Measurements from ENCODE around the gene IRAG1. TPM values are rescaled to one million over a fixed set of nuclear protein-coding genes. Genes with fewer than 3 reads are reported as not detected.

Gene IRAG1
- total and polyA plus RNA-seq, 2 of the 13 experiments (the other 11 are each of a cell fraction or from before 2014, with no cell fraction given) = 0.13 to 0.20 TPM

GRCh38 chr11:10680956-10681487 lies 12.5 kb downstream of the IRAG1 start:
- FAIRE-seq = no peak
- TF ChIP-seq NFE2L1 (CRISPR knock-in tag; IDR thresholded peaks at IDR 0.05; ENCODE audit: borderline replicate concordance) (no peak), TFDP1 (CRISPR knock-in tag; IDR thresholded peaks at IDR 0.05; ENCODE audit: borderline replicate concordance) (no peak), ZNF274 (CRISPR knock-in tag; IDR thresholded peaks at IDR 0.05) (no peak), RORA (CRISPR knock-in tag; IDR thresholded peaks at IDR 0.05) (no peak), NFKBIZ (CRISPR knock-in tag; IDR thresholded peaks at IDR 0.05) (no peak), ADNP (CRISPR knock-in tag; IDR thresholded peaks at IDR 0.05) (no peak), ZFY (CRISPR knock-in tag; IDR thresholded peaks at IDR 0.05) (no peak), CTCF (CRISPR knock-in tag; IDR thresholded peaks at IDR 0.05) (no peak), ZNF530 (CRISPR knock-in tag; IDR thresholded peaks at IDR 0.05; ENCODE audit: low read depth) (no peak), ZSCAN30 (CRISPR knock-in tag; IDR thresholded peaks at IDR 0.05) (no peak), EP300 (IDR thresholded peaks at IDR 0.05; ENCODE audit: low read depth in 2 of 2, low read length in 2 of 2) (no peak), EP300 (CRISPR knock-in tag; IDR thresholded peaks at IDR 0.05; ENCODE audit: borderline replicate concordance) (no peak), SP4 (CRISPR knock-in tag; IDR thresholded peaks at IDR 0.05) (no peak), TIGD3 (CRISPR knock-in tag; IDR thresholded peaks at IDR 0.05; ENCODE audit: borderline replicate concordance) (no peak)
- TF ChIP-seq, protein P1, sequence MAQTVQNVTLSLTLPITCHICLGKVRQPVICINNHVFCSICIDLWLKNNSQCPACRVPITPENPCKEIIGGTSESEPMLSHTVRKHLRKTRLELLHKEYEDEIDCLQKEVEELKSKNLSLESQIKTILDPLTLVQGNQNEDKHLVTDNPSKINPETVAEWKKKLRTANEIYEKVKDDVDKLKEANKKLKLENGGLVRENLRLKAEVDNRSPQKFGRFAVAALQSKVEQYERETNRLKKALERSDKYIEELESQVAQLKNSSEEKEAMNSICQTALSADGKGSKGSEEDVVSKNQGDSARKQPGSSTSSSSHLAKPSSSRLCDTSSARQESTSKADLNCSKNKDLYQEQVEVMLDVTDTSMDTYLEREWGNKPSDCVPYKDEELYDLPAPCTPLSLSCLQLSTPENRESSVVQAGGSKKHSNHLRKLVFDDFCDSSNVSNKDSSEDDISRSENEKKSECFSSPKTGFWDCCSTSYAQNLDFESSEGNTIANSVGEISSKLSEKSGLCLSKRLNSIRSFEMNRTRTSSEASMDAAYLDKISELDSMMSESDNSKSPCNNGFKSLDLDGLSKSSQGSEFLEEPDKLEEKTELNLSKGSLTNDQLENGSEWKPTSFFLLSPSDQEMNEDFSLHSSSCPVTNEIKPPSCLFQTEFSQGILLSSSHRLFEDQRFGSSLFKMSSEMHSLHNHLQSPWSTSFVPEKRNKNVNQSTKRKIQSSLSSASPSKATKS (CRISPR knock-in tag; IDR thresholded peaks at IDR 0.05) = no peak
- TF ChIP-seq, protein P2, sequence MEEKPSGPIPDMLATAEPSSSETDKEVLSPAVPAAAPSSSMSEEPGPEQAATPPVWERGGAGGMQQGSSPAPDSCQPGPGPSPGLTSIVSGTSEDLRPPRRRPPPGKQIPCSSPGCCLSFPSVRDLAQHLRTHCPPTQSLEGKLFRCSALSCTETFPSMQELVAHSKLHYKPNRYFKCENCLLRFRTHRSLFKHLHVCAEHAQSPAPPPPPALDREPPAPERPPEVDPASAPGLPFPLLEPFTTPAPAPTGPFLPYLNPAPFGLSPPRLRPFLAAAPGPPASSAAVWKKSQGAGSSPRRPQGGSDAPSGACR (CRISPR knock-in tag; IDR thresholded peaks at IDR 0.05) = no peak
- H3K4me2 ChIP-seq (ENCODE audit: low read depth, low read length) = no peak overlapping the region
- no TSS peak for BruUV-seq (replicated peaks)
- H4K20me1 ChIP-seq (ENCODE audit: insufficient read depth, low read length) = no peaks in the 10 kb centered on the region
- H3K36me3 ChIP-seq (replicated peaks in 1 of 2; ENCODE audit: control insufficient read depth in 1 of 2, insufficient read depth in 2 of 2, low read length in 2 of 2) = no peaks in the 10 kb centered on the region
- no peak overlapping the region for H3K27ac ChIP-seq (ENCODE audit: extremely low read length, insufficient read depth, low read length)
- CTCF ChIA-PET (ENCODE audit: low intra/inter-chr PET ratio, low total read pairs) = interaction anchor here (0.6 kb wide), 1 partner anchor 23 kb away, joined by 3 read pairs; no protein-coding TSS in a partner anchor
- WGBS (ENCODE audit: low lambda C conversion rate) = 48% methylated on average over 3 of the region's 3 CpGs
- H3K9ac ChIP-seq (ENCODE audit: insufficient read depth, low read depth, low read length) = no peak overlapping the region
- no peak for ATAC-seq
- no peak for DNase-seq (ENCODE audit: low spot score)
- H3K27me3 ChIP-seq (ENCODE audit: control insufficient read depth in 1 of 2, insufficient read depth in 2 of 2, low read length in 2 of 2) = peaks cover 2 to 9% of the 10 kb centered on the region in 2 experiments; a peak in 2 of 5 replicates
- intact Hi-C loops (cut with micrococcal nuclease; ENCODE audit: unreplicated experiment) = no loop called here
- H2AFZ ChIP-seq (ENCODE audit: low read length) = no peak overlapping the region
- no peaks in the 10 kb centered on the region for H3K4me1 ChIP-seq (ENCODE audit: insufficient read depth, low read length)
- in situ Hi-C loops (cut with HindIII; ENCODE audit: extremely low pct_ligation_motif_present, low pct_unique_long_range_greater_than_20kb) = no loop called here
- no peaks in the 10 kb centered on the region for H3K9me3 ChIP-seq (ENCODE audit: low read length)
- no peaks in the 10 kb centered on the region for H3K79me2 ChIP-seq (ENCODE audit: insufficient read depth, low read length)
- POLR2A ChIA-PET = no interaction called here
- no peak overlapping the region for H3K4me3 ChIP-seq (replicated peaks in 1 of 3; ENCODE audit: insufficient read depth in 1 of 3, low read depth in 2 of 3, low read length in 3 of 3)
